Adrenal gland (tissue), 12 donors: Measurements from ENCODE around the gene KLHL10. TPM values are rescaled to one million over a fixed set of nuclear protein-coding genes. Genes with fewer than 3 reads are reported as not detected.

ENCODE experiments used
- DNase-seq, 7 donors: peaks; one replicate each; pipeline ENCODE4 v3.0.0-alpha.2; 2019 to 2020
- H3K27ac ChIP-seq, 5 donors: fragments of 200-600 bp; sonication (generic) in 4 of 5; 1 replicate in 3 of 5; 2 replicates in 2 of 5; pipeline versions ENCODE4 v1.5.1 to v1.8.0; 2016 to 2020; ENCODE audit warnings: mild to moderate bottlenecking in 1 of 5
- H3K27me3 ChIP-seq: fragments of 200-600 bp; 2 replicates; pipeline ENCODE4 v1.8.0; 2021
- H3K36me3 ChIP-seq, 2 donors: fragments of 200-600 bp; replicated peaks in 1 of 2; 1 replicate in 1 of 2; 2 replicates in 1 of 2; pipeline versions ENCODE4 v1.5.1 to v1.8.0; 2018 to 2022
- H3K4me1 ChIP-seq, 2 donors: fragments of 200-600 bp; replicated peaks in 1 of 2; 1 replicate in 1 of 2; 2 replicates in 1 of 2; pipeline versions ENCODE4 v1.5.1 to v1.8.0; 2018 to 2021
- H3K4me3 ChIP-seq, 4 donors: fragments of 200-600 bp; sonication (generic) in 3 of 4; one replicate each; pipeline ENCODE4 v1.5.1; 2016 to 2018
- H3K9me3 ChIP-seq, 3 donors: fragments of 200-600 bp; sonication (generic) in 1 of 3; replicated peaks in 1 of 3; 1 replicate in 2 of 3; 2 replicates in 1 of 3; pipeline versions ENCODE4 v1.5.1 to v1.8.0; 2016 to 2021
- CTCF ChIP-seq, 6 experiments: fragments of 450-650 bp in 4 of 6; fragments of 200-600 bp in 2 of 6; sonication (generic) in 1 of 6; IDR thresholded peaks; 1 replicate in 5 of 6; 2 replicates in 1 of 6; pipeline versions ENCODE4 v1.5.1 to v1.8.0; 2016 to 2021; ENCODE audit warnings: antibody characterized with exemption in 6 of 6, mild to moderate bottlenecking in 2 of 6, moderate library complexity in 1 of 6
- POLR2A ChIP-seq, 2 donors: fragments of 450-650 bp; IDR thresholded peaks; one replicate each; pipeline ENCODE4 v1.6.1; 2017; ENCODE audit warnings: antibody characterized with exemption in 2 of 2, mild to moderate bottlenecking in 2 of 2, moderate library complexity in 1 of 2
- WGBS, 4 donors: extraction: QIAGEN DNeasy Blood & Tissue Kit in 2 of 4; methylation state at CpG; one replicate each; pipeline versions ENCODE4 v1.1.5 to v1.1.7; 2013 to 2017; 5-methylcytosine and 5-hydroxymethylcytosine counted together
- intact Hi-C, 2 donors: fragments of 100-400 bp; cut with DNase I; formaldehyde crosslinking; loops; one replicate each; pipeline versions ENCODE4 v1.14.1 to v1.15.0; 2022 to 2023
- polyA plus RNA-seq, 3 donors: library from polyadenylated mRNA; stranded (reverse); fragments of 200-250 nt in 2 of 3; fragments of 350-450 nt in 1 of 3; fragmentation: Illumina TruSeq in 1 of 3; extraction: RNeasy Lipid Tissue Mini Kit (QIAGEN cat#74804) in 1 of 3; gene quantifications; one replicate each; pipeline ENCODE4 v1.2.3, GENCODE V29; 2013 to 2014
- total RNA-seq, 9 donors: library from RNA; depleted of rRNA in 4 of 9; stranded (reverse); fragments of >200 nt in 4 of 9; fragments of 120-200 nt in 1 of 9; fragmentation: NEBNext Ultra II Directional in 1 of 9; extraction: Animal tissue kit (Norgen Biotek cat#: 25700) in 1 of 9; gene quantifications; one replicate each; pipeline versions ENCODE4 v1.1.0 to v1.2.4, GENCODE V29; 2013 to 2023
- donor health status: healthy with polysubstance abuse.
- donor health status: Bipolar disorder and iron deficiency.
- donor health status: DM: yes; HTN: yes; CAD: no.
- donor health status: DM: no; HTN: no; CAD: no.
- donor health status: DM: no; HTN: no; CAD: no.
- donor health status: DM: yes; HTN: yes; CAD: no.

KLHL10 gene
- total and polyA plus RNA-seq, 12 donors, result 0.10 to 0.29 (median 0.24) TPM; not detected in 9

- Histone ChIP-seq H3K36me3 (no peaks in the 10 kb centered on the region), H3K27ac (peak within 1 kb of the TSS in 4 of 5 donors; percentile 7 to 87 (median 63)), H3K4me3 (peak within 1 kb of the TSS; percentile 40 to 95 (median 46)), H3K4me1 (peaks cover 20 to 22% of the 10 kb centered on the region in 2 donors), H3K9me3 (no peaks in the 10 kb centered on the region), H3K27me3 (no peaks in the 10 kb centered on the region)
- 0 to 1% (median 1%) methylated on average over 17 to 35 of the region's 35 CpGs for WGBS, 4 donors
- intact Hi-C loops, result no loop called here
- TF ChIP-seq CTCF (IDR thresholded peaks at IDR 0.05) (no peak), POLR2A (IDR thresholded peaks at IDR 0.05) (no peak)
- DNase-seq, result peak; percentile 62 to 79 (median 74)
Observed at GRCh38 chr17:41812381-41813151, 25.1 kb upstream of the KLHL10 start, which contains the start of gene FKBP10. Gene FKBP10 (plus strand): TSS chr17:41813004. CDS start chr17:41813035, 31 bp downstream.

- DNase-seq, result no peak
- no peaks in the 10 kb centered on the region for H3K36me3 ChIP-seq
- no peaks in the 10 kb centered on the region for H3K27me3 ChIP-seq
- intact Hi-C loops, result no loop called here
- TF ChIP-seq CTCF (IDR thresholded peaks at IDR 0.05) (no peak), POLR2A (IDR thresholded peaks at IDR 0.05) (no peak)
- H3K27ac ChIP-seq, result peak overlapping the region in 2 of 5 donors; percentile 30 to 69
- WGBS, 4 donors, result 12 to 28% (median 17%) methylated on average over 6 to 12 of the region's 12 CpGs
- no peaks in the 10 kb centered on the region for H3K9me3 ChIP-seq
- H3K4me1 ChIP-seq, result peaks cover 20 to 22% of the 10 kb centered on the region in 2 donors
- peak overlapping the region in 2 of 4 donors; percentile 44 to 95 for H3K4me3 ChIP-seq
Observed at GRCh38 chr17:41813152-41813680, 24.4 kb upstream of the KLHL10 start.

GRCh38 chr17:41813699-41814124 is 23.9 kb upstream of the KLHL10 start:
- Histone ChIP-seq H3K36me3 (no peaks in the 10 kb centered on the region), H3K27me3 (no peaks in the 10 kb centered on the region), H3K4me3 (peak overlapping the region in 1 of 4 donors; percentile 95), H3K27ac (peak overlapping the region in 2 of 5 donors; percentile 30 to 69), H3K9me3 (no peaks in the 10 kb centered on the region), H3K4me1 (peaks cover 20 to 22% of the 10 kb centered on the region in 2 donors)
- no peak for DNase-seq
- intact Hi-C loops, result no loop called here
- TF ChIP-seq CTCF (IDR thresholded peaks at IDR 0.05) (no peak), POLR2A (IDR thresholded peaks at IDR 0.05) (no peak)
- WGBS, 4 donors, result 69 to 83% (median 77%) methylated on average over 9 of the region's 9 CpGs

GRCh38 chr17:41814195-41814594 is 23.4 kb upstream of the KLHL10 start:
- H3K9me3 ChIP-seq, result no peaks in the 10 kb centered on the region
- H3K4me3 ChIP-seq, result no peak overlapping the region
- H3K36me3 ChIP-seq, result no peaks in the 10 kb centered on the region
- 0 to 32% (median 26%) methylated on average over 1 of the region's 1 CpG for WGBS, 4 donors
- peaks cover 20 to 22% of the 10 kb centered on the region in 2 donors for H3K4me1 ChIP-seq
- no peak for TF ChIP-seq POLR2A (IDR thresholded peaks at IDR 0.05)
- no peak for TF ChIP-seq CTCF (IDR thresholded peaks at IDR 0.05)
- intact Hi-C loops, result no loop called here
- DNase-seq, result peak in 1 of 7 donors; percentile 47
- H3K27ac ChIP-seq, result no peak overlapping the region
- H3K27me3 ChIP-seq, result no peaks in the 10 kb centered on the region
